HG03108 (cell line): Measurements from ENCODE around the gene B9D2.
A peak's percentile ranks its signal among the peaks of the same experiment; 100 is the strongest.

ENCODE experiments used
- ATAC-seq: cut with Tn5 transposase; IDR thresholded peaks from one replicate; pipeline ENCODE4 v1.9.1; 2021; ENCODE audit warnings: moderate library complexity; ENCODE audit not compliant: unreplicated experiment

B9D2 gene

GRCh38 chr19:41330481-41330880 is 33.5 kb downstream of the B9D2 start:
- no peak for ATAC-seq

GRCh38 chr19:41328842-41329225 is 35.1 kb downstream of the B9D2 start:
- ATAC-seq = no peak

GRCh38 chr19:41328157-41328841 is 35.6 kb downstream of the B9D2 start:
- peak; percentile 6 for ATAC-seq

GRCh38 chr19:41327576-41328156 is 36.3 kb downstream of the B9D2 start:
- ATAC-seq = peak; percentile 49

GRCh38 chr19:41327076-41327575 is 36.8 kb downstream of the B9D2 start:
- ATAC-seq = no peak

- no peak for ATAC-seq
Measured at GRCh38 chr19:41325947-41326706, 37.8 kb downstream of the B9D2 start.

- ATAC-seq = no peak
Measured at GRCh38 chr19:41325640-41325946, 38.4 kb downstream of the B9D2 start.

GRCh38 chr19:41324921-41325639 is 38.9 kb downstream of the B9D2 start:
- ATAC-seq = no peak

- no peak for ATAC-seq
Measured at GRCh38 chr19:41324231-41324702, 39.7 kb downstream of the B9D2 start.

- ATAC-seq = no peak
Measured at GRCh38 chr19:41323430-41324125, 40.4 kb downstream of the B9D2 start.

- no peak for ATAC-seq
Measured at GRCh38 chr19:41323023-41323422, 40.9 kb downstream of the B9D2 start.

- no peak for ATAC-seq
Measured at GRCh38 chr19:41322451-41322850, 41.5 kb downstream of the B9D2 start.

- ATAC-seq = no peak
Measured at GRCh38 chr19:41321600-41322270, 42.2 kb downstream of the B9D2 start.

GRCh38 chr19:41321204-41321599 is 42.7 kb downstream of the B9D2 start:
- ATAC-seq = no peak

- no peak for ATAC-seq
Measured at GRCh38 chr19:41320568-41320967, 43.4 kb downstream of the B9D2 start.

- no peak for ATAC-seq
Measured at GRCh38 chr19:41320185-41320518, 43.8 kb downstream of the B9D2 start.

- ATAC-seq = no peak
Measured at GRCh38 chr19:41319500-41320184, 44.3 kb downstream of the B9D2 start.

GRCh38 chr19:41318696-41319499 is 45.1 kb downstream of the B9D2 start:
- ATAC-seq = no peak
